ENCODE measurements around the gene SLC2A5.
"Not testable (repeated sequence)": the region's sequence is repeated elsewhere in the genome, so short reads cannot be mapped to it uniquely, and the experiment has no call there.

SLC2A5 gene, protein sequence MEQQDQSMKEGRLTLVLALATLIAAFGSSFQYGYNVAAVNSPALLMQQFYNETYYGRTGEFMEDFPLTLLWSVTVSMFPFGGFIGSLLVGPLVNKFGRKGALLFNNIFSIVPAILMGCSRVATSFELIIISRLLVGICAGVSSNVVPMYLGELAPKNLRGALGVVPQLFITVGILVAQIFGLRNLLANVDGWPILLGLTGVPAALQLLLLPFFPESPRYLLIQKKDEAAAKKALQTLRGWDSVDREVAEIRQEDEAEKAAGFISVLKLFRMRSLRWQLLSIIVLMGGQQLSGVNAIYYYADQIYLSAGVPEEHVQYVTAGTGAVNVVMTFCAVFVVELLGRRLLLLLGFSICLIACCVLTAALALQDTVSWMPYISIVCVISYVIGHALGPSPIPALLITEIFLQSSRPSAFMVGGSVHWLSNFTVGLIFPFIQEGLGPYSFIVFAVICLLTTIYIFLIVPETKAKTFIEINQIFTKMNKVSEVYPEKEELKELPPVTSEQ

DNA sequence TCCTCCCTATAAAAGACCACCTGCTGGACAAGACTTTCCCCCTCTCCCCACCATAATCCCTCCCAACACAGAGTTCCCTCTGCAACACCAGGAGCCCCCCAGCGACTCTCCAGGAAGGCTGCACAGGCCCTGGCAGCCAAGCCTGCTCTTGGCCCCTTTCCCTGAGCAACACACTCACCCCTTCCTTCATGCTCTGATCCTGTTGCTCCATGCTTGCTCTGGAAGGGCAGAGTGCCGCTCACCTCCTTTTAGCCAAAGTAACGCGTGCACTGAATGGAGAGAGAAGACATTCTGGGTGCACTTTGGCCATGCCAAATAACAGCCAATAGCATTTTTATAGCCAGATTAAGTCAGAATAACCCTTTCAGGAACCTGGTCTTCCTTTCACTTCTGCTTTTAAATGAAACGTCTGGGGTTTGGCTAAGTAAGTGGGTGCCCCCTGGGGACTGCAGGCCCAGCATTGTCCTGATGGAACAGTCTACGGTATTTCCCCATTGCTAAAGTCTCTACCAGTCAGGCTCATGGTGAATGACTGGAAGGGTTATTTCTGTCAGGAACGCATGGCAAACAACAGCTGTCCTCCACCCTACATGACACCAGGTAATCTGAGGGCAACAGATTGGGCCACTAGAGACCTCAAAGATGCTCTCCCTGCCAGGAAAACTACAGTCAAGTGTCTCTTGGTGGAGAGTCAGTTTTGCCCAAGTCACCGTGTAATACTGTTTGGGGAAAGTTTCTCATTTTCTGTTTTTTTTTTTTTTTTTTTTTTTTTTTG, at the start of gene SLC2A5:
TSS of gene SLC2A5 (minus strand) at position 310 of the 775 bp plus-strand sequence. CDS start at position 211, 99 bp downstream.
- DNase-seq = no peak

DNA sequence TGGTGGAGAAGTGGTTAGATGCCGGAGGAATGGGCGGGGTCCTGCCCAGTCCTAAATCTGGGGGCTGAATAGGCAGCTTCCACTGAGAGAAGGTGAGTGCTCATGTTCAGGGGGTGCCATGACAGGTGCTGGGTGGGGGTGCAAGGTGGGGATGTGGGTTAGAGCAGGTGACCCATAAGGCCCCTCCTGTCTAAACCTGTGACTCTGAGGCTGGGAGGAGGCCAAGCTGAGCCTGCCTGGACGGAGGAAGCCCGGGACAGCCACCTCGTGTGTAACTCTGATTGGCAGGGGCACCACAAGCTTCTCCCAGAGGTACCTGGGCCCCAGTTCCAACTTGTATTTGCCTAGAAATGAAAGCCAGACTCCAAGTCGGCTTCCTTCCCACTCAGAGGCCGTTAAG, 48.8 kb upstream of the SLC2A5 start:
- no peak for DNase-seq

DNA sequence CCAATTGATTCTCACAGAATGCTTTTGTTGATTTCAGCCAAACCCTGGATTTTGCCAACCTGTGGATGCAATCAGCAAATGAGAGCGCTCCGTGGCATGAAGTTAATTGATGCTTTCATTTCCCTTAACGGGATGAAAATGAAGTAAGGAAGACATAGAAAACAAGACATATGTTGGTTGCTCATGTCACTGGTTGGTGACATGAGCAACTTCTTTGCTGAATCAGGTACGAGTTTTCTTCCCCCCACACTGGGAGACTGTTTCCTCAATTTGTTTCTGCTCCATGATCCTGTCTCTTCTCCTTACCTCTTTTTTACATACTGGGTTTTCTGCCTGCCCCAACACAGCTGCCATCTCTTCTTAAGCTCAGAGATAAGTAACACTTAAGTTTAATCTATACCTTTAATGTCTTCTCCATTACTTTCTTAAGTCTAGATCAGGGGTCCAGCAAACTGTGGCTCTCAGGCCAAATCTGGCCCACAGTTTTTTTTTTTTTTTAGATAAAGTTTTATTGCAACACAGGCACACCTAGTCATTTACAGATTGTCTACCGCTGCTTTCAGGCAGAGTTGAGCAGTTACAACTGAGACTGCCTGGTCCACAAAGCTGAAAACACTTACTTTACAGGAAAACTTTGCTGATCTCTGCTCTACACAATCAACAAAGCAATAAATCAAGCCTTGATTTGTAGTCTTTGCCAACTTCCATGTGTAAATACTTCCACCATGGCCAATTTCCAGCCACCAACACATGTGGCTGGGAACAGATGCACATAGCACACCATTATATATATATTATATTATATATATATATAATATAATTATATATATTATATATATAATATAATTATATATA, 46.1 kb upstream of the SLC2A5 start:
- DNase-seq = no peak

DNA sequence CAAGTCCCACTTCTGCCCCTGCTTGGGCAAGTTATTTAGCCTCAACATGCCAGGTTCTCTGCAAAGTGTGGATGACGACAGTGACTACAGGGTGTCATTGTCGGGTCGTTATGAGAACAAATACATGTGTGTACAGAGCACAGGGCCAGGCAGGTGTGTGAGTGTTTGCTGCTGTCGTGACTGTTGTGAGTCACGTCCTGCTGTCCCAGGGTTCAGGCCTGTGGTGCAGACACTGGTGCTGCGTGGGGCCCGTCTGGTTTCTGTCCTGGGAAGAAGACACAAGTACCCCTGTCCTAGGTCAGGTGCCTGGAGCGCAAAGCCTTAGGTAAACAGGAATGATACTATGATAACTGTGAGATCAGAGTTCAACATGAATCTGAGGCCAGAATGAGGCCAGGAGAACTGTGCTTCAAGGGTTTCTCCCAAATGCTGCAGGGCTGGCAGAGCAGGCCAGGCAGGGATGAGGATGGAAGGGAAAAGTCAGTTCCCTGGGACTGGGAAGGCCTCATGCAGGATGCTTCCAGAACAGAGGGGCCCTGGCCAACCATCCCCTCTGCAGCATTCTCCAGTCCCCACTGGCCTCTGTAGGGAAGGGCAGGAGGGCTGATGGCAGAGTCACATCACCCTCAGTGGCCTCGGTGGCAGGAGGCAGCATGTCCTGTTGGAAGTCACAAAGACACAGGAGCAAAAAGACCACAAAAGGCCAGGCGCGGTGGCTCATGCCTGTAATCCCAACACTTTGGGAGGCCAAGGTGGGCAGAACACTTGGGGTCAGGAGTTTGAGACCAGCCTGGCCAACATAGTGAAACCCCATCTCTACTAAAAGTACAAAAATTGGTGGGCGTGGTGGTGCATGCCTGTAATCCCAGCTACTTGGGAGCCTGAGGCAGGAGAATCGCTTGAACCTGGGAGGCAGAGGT, 43.8 kb upstream of the SLC2A5 start:
- DNase-seq = no peak

DNA sequence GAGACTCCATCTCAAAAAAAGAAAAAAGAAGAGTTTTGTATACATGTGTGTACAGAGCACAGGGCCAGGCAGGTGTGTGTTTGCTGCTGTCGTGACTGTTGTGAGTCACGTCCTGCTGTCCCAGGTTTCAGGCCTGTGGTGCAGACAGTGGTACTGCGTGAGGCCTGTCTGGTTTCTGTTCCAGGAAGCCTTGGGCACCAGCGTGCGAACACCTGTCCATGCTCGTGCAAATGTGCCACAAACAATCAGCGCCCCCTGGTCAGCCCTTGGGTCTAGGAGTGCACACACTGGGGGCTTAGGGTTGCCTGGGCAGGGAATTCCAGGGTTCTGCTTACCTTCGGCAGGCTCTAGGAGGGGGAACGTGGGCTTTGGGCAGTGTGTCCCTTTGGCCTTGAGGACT, 42.5 kb upstream of the SLC2A5 start:
- no peak for DNase-seq

DNA sequence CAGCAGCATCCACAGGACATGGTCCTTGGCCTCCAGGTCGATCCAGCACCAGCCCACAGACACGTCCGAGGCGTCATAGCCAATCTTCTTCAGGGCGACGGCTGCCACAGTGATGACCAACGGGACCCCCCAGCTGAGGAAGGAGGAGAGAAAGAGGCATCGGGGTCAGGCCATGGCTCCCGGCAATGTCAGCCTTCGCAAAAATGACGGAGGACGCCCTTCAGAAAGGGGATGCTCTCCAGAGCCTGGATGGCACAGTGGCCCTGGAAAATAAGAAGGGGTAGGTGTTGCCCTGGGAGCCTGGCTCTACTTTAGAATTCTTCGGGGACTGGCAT, 41.9 kb upstream of the SLC2A5 start:
- DNase-seq = no peak

DNA sequence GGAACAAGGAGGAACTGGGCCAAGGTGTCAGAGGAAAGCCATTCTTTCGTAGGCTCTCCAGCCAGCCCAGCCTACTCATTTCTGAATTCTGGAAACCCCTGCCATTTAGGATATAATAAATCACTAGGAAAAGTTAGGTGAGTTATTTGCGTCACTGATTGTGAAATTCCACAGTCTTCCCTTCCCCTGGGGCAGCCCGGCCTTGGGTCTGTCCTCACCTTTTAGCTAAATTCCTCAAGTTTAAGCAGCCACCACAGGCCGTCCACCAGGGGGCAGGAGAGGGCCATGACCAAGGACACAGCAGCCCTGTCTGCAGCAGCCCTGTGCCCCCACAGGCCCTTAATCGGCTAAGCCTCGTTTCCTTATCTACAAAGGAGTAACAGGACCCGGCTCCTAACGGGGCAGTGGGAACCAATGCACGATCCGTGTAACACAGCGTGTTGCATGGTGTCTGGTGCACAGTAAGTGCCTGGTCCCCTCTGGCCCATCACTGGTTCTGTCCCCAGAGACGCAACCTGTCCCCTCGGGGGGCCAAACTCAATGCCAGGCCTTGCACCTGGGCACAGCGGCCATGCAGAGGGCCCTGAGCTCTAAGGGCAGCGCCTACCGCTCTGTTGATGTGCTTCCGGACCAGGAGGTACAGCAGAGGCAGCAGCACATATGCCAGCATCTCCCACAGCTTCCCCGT, 41.4 kb upstream of the SLC2A5 start:
- peak; percentile 89 for DNase-seq

DNA sequence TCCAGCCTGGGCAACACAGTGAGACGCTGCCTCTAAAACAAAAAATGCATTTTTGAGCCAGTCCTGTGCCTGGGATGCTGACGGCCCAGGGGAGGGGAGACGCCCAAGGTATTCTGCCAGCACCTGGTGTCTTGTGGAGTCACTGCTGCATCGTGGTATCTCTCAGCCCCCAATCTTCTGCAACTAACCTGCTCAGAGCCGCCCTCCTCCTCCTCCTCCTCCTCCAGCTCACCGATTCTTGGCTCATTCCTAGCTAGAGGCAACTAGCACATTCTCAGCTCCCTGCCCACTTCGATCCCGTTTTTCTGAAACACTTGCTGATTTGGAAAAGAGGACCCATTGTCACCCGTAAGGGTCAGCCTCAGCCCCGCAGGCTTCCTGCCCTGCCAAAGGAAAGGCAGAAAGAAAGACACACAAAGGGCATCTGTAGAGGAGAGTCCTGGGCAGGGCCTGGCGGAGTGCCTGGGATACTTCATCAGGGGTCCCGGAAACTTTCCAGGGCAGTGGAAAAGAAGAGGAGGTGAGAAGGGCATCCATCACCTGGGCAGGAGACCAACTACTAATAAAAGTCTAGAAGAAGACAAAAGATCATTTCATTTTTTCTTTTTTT, 38.7 kb upstream of the SLC2A5 start:
- no peak for DNase-seq

DNA sequence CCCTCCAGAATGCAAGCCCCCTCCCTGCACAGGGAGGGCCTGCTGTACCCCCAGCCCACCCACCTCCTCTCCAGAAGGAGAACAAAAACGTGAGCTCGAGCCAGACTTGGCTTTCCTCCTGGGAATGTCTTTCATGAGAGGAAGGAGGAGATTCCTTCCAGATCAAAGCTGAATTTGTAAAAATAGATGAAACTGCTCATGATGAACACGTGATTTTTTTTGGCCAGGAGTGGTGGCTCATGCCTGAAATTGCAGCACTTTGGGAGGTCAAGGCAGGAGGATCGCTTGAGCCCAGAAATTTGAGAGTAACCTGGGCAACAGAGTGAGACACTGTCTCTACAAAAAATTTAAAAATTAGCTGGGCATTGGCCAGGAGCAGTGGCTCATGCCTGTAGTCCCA, 37.7 kb upstream of the SLC2A5 start:
- no peak for DNase-seq

DNA sequence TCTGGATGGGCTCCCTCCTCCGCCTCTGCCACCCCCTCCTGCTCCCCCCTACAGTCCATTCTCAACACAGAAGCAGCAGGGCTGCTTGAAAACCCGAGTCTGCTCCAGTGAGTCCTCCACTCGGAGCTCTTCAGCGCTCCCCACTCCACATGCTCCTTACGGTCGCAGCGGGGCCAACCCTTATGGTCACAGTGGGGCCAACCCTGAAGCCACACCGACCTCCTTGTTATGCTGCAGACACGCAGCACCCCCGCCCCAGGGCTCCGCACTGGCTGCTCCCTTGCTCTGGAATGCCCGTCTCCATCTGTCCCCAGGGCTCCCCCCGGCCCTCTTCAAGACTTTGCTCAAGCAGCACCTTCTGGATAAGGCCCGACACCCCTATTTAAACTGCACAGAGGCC, 36.9 kb upstream of the SLC2A5 start:
- DNase-seq = no peak

DNA sequence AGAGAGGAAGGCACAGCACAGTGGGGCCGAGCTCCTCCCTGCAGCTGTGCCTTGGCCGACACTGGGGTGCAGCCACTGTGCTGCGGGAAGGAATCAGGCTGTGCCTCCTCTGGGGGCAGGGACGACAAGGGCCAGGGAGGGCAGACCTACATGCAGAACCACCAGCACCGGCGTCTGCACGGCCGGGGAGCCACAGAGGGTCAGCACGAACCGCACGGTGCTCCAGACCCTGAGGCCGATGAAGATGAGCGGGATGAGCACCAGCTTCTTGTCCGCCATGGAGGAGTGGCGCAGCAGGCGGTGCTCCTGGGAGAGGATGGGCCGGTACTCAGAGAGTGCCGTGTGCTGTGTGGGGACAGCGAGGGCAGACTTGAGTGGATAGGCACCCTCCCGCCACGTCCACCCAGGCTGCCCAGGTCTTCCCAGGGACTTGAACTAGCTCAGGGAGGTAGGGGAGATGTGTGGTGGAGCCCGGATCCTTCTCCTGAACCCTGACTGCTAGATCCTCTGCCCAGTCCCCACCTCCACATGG, 36.0 kb upstream of the SLC2A5 start:
- DNase-seq = no peak

DNA sequence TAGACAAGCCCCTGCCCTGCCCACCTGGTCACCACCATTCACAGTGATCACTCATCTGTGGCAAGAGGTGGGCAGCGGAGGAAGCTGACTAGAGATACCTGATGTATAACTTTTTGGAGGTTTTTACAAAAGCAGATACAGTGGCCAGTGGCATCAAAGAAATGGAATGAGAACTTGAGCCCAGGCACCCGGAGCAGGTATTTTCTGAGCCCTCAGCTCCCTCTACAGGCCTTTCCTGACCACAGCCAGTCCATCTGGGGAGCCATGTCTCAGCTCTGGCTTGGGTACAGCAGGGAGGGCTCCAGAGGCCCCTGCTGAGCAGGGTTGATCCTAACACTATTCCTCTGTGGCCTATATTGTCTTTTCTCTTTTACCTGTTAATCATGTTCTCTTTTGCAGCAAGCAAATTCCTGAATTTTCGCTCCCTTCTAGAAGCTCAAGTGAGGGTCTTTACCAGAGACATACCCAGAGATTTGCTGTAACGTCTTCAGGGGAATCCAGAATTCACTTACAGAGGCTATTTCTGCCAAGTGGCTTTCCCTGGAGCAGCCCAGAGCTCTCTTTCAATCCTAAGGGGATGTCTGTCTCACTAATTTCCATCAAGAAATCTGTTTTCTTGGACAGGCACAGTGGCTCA, 32.2 kb upstream of the SLC2A5 start:
- DNase-seq = no peak

DNA sequence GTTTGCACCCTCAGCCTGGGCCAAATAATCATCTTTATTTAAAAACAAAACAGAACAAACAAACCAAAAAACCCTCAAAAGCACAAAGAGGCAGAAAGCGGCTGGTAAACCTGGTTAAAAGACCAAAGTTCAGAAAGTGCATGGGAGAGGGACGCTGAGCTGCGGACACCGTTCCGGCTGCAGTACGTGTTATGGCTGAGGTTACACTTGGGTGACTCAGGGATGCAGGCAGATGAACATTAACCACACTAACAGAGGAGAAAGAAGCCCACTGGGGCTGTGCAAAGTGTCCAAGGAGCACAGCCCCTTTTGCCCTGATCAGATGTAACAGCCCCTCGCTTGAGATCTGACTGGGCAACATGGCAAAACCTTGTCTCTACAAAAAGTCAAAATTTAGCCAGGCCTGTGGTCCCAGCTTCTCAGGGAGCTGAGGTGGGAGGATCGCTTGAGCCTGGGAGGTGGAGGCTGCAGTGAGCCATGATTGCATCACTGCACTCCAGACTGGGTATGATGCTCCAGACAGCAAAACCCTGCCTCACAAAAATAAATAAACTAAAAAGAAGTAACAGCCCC, 31.1 kb upstream of the SLC2A5 start:
- DNase-seq = no peak

DNA sequence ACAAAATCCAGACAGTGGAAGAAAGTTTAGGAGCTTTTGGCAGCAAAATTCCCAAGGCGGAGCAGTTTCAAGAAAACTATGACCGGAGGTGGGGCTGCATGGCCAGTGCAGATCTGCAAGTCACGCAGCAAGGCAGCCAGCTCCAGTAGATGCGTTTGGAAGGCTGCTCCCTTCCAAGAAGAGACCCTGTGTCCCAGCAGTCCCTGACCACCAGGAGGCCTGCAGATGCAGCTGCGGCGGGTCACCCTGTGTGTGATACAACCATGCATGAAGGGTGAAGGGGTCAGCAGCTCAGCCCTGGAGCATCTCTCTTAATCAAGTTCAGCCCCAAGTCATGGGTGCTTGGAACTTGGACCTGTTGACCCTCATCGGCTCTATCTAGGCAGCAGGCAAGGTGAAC, 30.1 kb upstream of the SLC2A5 start:
- DNase-seq = no peak

DNA sequence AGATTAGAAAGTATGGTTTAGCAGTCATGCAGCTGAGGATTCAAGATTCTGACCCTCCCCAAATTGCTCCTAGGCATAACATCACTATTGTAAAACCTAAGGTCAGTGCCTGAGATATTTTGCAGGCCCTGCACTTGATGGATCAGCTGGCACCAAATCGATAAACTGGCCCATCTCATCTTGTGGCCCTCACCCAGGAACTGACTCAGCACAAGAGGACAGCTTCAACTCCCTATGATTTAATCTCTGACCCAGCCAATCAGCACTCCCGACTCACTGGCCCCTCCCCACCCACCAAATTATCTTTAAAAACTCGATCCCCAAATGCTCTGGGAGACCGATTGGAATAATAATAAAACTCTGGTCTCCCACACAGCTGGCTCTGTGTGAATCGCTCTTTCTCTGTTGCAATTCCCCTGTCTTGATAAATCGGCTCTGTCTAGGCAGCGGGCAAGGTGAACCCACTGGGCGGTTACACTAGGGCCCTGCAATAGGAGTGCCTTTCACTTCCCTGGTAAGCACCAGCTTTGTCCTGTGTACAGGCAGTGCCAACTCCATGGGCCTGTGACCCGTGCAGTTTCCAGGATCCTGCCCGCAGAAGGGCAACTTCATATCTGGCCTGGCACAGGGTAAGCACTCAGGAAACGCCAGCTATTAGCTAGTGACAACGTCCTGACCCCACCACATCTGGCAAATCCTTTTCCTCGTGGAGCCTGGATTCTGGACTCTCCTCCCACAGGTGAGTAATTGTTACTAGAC, 28.7 kb upstream of the SLC2A5 start:
- no peak for DNase-seq

DNA sequence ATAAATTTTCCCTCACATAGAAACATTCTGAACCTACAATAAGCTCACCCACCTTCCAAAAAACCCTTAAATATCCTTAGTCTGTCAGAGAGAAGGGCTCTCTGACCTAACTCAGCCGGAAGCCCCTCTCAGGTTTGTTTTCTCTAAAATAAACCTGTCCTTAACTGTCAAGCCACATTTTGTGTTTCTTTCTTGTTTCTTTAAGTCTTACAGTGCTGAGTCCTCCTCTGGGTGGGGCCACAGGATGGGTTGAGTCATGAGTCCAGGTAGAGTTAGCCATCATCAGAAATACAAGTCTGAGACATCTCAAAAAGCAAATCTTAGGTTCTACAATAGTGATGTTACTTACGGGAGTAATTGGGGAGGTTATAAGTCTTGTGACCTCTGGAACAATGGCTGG, 26.4 kb upstream of the SLC2A5 start:
- DNase-seq = no peak

DNA sequence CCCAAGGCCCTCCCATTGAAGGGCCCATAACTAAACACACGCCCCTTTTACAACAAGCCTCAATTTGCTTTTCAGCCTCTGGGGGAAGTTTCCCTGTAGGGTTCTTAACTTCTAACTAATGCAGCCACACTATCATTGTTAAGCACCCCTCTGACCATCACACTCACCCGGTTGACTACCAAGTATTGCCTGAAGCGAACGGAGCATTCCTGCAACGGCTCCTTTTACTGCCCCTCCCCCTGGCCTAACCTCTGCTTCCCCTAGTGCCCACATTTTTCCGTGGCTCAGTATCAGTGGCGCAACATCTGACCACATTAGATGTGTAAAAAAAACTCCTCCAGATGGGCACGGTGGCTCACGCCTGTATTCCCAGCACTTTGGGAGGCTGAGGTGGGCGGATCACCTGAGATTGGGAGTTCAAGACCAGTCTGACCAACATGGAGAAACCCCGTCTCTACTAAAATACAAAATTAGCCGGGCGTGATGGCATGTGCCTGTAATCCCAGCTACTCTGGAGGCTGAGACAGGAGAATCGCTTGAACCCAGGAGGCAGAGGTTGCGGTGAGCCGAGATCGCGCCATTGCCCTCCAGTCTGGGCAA, 24.7 kb upstream of the SLC2A5 start:
- not testable (repeated sequence) for DNase-seq

DNA sequence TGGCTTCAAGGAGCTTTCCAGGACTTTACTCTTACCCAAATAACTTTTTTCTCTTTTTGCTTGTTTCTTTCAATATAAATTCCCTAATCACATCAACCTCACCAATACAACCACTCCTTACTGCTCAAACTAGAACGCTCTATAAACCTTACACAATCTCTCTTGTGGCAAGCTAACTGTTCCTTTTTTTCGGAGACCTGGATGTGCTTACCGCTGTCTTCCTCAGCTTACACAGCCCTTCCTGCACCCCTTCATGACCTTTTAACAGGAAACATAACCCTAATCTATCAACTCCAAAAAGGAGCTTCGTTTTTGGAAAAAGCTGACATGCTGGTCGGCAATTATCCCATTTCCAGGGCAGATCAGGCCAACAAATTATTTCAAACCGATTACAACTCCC, 24.1 kb upstream of the SLC2A5 start:
- no peak for DNase-seq

DNA sequence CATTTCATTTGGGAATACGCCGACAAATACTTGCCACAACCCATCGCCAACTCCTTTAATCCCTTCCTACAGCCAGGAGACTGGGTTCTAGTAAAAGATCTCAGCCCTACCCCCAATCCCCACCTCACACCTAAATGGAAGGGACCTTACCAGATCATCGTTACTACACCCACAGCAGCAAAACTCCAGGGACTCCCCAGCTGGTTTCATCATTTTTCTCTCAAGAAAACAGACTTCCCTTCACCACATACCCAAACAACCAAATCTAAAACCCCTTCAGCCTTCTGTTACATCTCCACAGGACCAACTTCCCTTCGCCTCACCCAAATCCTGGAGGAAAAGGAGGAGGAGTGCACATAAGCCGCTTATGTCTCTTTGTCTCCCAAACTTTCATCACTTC, 23.7 kb upstream of the SLC2A5 start:
- DNase-seq = no peak

Data from stimulated activated CD4-positive, alpha-beta T cell treated with anti-CD3 and anti-CD28 coated beads, Interleukin-4, amount 100 ng/mL, for 24 hours (primary cell).